Kidney (tissue), 14 donors: Measurements from ENCODE around the gene DRAXIN. TPM values are rescaled to one million over a fixed set of nuclear protein-coding genes. Genes with fewer than 3 reads are reported as not detected.

Source experiments
- DNase-seq, 5 donors: peaks; one replicate each; pipeline ENCODE4 v3.0.0-alpha.2; 2013 to 2020
- FAIRE-seq: peaks from 2 replicates; lab custom pipeline; 2012; peaks lifted over from hg19 to GRCh38; lab: Jason Lieb, UNC
- H3K27ac ChIP-seq, 2 donors: one replicate each; pipeline ENCODE4 v1.7.0; 2013; ENCODE audit warnings: low read depth in 2 of 2, low read length in 2 of 2, inconsistent platforms in 1 of 2
- H3K27me3 ChIP-seq: one replicate; pipeline ENCODE4 v1.7.1; 2013; ENCODE audit warnings: low read length, inconsistent platforms; ENCODE audit not compliant: control insufficient read depth, insufficient read depth
- H3K36me3 ChIP-seq, 3 donors: one replicate each; pipeline versions ENCODE4 v1.7.0 to v1.7.1; 2013; ENCODE audit warnings: low read length in 3 of 3, control low read depth in 1 of 3, inconsistent platforms in 1 of 3; ENCODE audit not compliant: insufficient read depth in 3 of 3, control insufficient read depth in 2 of 3
- H3K4me1 ChIP-seq, 3 donors: one replicate each; pipeline versions ENCODE4 v1.7.0 to v1.7.1; 2013; ENCODE audit warnings: low read length in 3 of 3, inconsistent platforms in 1 of 3, low read depth in 1 of 3; ENCODE audit not compliant: control insufficient read depth in 2 of 3, insufficient read depth in 2 of 3
- H3K4me3 ChIP-seq, 3 donors: one replicate each; pipeline versions ENCODE4 v1.7.0 to v1.8.1; 2013; ENCODE audit warnings: low read length in 3 of 3, control low read depth in 1 of 3, inconsistent platforms in 1 of 3
- H3K9ac ChIP-seq, 3 donors: one replicate each; pipeline versions ENCODE4 v1.7.0 to v1.7.1; 2013; ENCODE audit warnings: low read length in 3 of 3, control low read depth in 1 of 3, inconsistent platforms in 1 of 3
- H3K9me3 ChIP-seq, 3 donors: one replicate each; pipeline versions ENCODE4 v1.7.0 to v1.7.1; 2013; ENCODE audit warnings: low read length in 3 of 3, control low read depth in 1 of 3, inconsistent platforms in 1 of 3; ENCODE audit not compliant: control insufficient read depth in 2 of 3, insufficient read depth in 1 of 3
- CTCF ChIP-seq: IDR thresholded peaks from 3 replicates; pipeline ENCODE4 v1.5.1; 2012; ENCODE audit warnings: mild to moderate bottlenecking, moderate library complexity, borderline replicate concordance; ENCODE audit not compliant: insufficient read depth; ENCODE audit errors: extremely low read depth
- intact Hi-C: fragments of 100-400 bp; cut with DNase I; formaldehyde crosslinking; loops from one replicate; pipeline ENCODE4 v1.11.1; 2022
- polyA plus RNA-seq: library from polyadenylated mRNA; stranded (reverse); fragments of 350-450 nt; fragmentation: Illumina TruSeq; extraction: RNeasy Lipid Tissue Mini Kit (QIAGEN cat#74804); gene quantifications from one replicate; pipeline ENCODE4 v1.2.3, GENCODE V29; 2014; ENCODE audit warnings: low read depth, low replicate concordance; ENCODE audit not compliant: insufficient read depth
- total RNA-seq: library from RNA; stranded (reverse); fragmentation: NEBNext Ultra II Directional; extraction: Animal tissue kit (Norgen Biotek cat#: 25700); gene quantifications from one replicate; pipeline ENCODE4 v1.2.1, GENCODE V29; 2021
- donor health status: control.
- donor health status: control.
- donor health status: control.
- donor health status: control.
- donor health status: control.
- donor health status: DM: yes; HTN: yes; CAD: no.
- donor health status: Normal renal cell carcinoma (clear cell type).

Gene DRAXIN
- total and polyA plus RNA-seq, 2 donors from 2014 or later = 0.17 to 0.28 TPM

- DNase-seq (no peak), FAIRE-seq (no peak)
- TF ChIP-seq CTCF = no peak
- Histone ChIP-seq H3K4me3 (no peak overlapping the region), H3K9me3 (no peaks in the 10 kb centered on the region), H3K4me1 (peaks cover 0 to 6% (median 0%) of the 10 kb centered on the region in 3 donors), H3K27ac (no peak overlapping the region), H3K36me3 (no peaks in the 10 kb centered on the region), H3K9ac (no peak overlapping the region), H3K27me3 (no peaks in the 10 kb centered on the region)
- intact Hi-C loops = no loop called here
Measured at GRCh38 chr1:11682799-11683198, 8.7 kb upstream of the DRAXIN start.

GRCh38 chr1:11684070-11684469 lies 7.4 kb upstream of the DRAXIN start:
- Histone ChIP-seq H3K9ac (no peak overlapping the region), H3K4me3 (no peak overlapping the region), H3K27ac (no peak overlapping the region), H3K36me3 (no peaks in the 10 kb centered on the region), H3K4me1 (peaks cover 0 to 6% (median 0%) of the 10 kb centered on the region in 3 donors), H3K9me3 (no peaks in the 10 kb centered on the region), H3K27me3 (no peaks in the 10 kb centered on the region)
- no peak for TF ChIP-seq CTCF
- DNase-seq (no peak), FAIRE-seq (no peak)
- intact Hi-C loops = no loop called here

GRCh38 chr1:11685210-11685752 lies 6.2 kb upstream of the DRAXIN start:
- Histone ChIP-seq H3K27me3 (no peaks in the 10 kb centered on the region), H3K9ac (no peak overlapping the region), H3K4me1 (peaks cover 0 to 7% (median 0%) of the 10 kb centered on the region in 3 donors), H3K36me3 (no peaks in the 10 kb centered on the region), H3K9me3 (no peaks in the 10 kb centered on the region), H3K27ac (no peak overlapping the region), H3K4me3 (no peak overlapping the region)
- intact Hi-C loops = no loop called here
- no peak for TF ChIP-seq CTCF
- DNase-seq (no peak), FAIRE-seq (no peak)

GRCh38 chr1:11688506-11688905 lies 3.0 kb upstream of the DRAXIN start:
- DNase-seq = no peak
- Histone ChIP-seq H3K9ac (no peak overlapping the region), H3K9me3 (no peaks in the 10 kb centered on the region), H3K4me1 (peaks cover 0 to 7% (median 0%) of the 10 kb centered on the region in 3 donors), H3K27me3 (peaks cover 2% of the 10 kb centered on the region), H3K4me3 (no peak overlapping the region), H3K27ac (no peak overlapping the region), H3K36me3 (no peaks in the 10 kb centered on the region)
- intact Hi-C loops = no loop called here
- FAIRE-seq = no peak
- TF ChIP-seq CTCF = no peak
